Suppressor macrophage treated with lipopolysaccharide for 1 hour (primary cell): Measurements from ENCODE around the gene DYNLRB1.

ENCODE experiments used
- DNase-seq, 3 donors: peaks; one replicate each; pipeline ENCODE4 v3.0.0-alpha.2; 2020 to 2022

Gene DYNLRB1

GRCh38 chr20:34535301-34535840, 19.1 kb downstream of the DYNLRB1 start:
- DNase-seq, result no peak

- no peak for DNase-seq
Measured at GRCh38 chr20:34535857-34536256, 19.6 kb downstream of the DYNLRB1 start.

DNA sequence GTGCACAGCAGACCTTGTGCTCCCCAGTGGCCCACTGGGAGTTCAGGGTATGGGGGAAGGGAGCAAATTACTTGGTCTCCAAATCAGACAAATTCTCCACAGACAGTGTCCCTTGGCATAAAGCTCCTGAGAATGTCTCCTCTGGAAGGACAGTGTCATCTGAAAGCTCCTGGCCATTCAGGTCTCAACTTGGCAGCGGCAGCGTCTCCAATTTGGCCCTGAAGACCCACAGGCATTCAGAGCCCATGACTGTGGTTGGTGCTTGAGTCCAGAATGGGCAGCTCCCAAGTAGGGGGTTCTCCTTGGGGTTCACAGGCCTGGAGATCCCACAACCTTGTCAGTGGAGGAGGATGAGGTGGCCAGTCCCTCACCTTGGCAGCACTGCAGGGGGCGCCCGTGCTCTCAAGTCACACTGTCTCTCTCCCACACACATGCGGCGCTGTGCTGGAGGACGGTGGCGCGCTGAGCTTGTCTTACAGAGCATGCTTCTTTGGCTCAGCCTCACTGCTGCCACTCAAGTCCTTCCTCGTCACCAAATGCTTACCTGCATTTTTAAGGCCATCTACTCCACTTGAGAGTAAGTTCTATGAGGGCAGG, 20.7 kb downstream of the DYNLRB1 start:
- DNase-seq, result peak; percentile 41 to 63 (median 47)

GRCh38 chr20:34537651-34538050, 21.4 kb downstream of the DYNLRB1 start:
- DNase-seq, result no peak

GRCh38 chr20:34538671-34539123, 22.5 kb downstream of the DYNLRB1 start:
- DNase-seq, result peak; percentile 77 to 83 (median 78)

DNA sequence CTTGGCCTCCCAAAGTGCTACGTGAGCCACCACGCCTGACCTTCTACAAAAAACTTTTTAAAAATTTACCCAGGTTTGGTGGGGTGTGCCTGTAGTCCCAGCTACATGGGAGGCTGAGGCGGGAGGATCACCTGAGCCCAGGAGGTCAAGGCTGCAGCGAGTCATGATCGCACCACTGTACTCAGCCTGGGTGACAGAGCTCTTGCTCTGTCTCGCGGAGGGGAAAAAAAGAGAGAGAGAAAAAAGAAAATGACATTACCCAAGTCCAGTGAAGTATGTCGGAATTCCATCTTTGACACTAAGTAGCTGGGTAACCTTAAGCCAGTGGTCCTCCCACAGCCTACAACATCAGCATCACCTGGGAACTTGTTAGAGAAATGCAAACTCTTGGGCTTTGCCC, 23.5 kb downstream of the DYNLRB1 start:
- no peak for DNase-seq

- DNase-seq, result no peak
Measured at GRCh38 chr20:34540596-34541263, 24.5 kb downstream of the DYNLRB1 start.

DNA sequence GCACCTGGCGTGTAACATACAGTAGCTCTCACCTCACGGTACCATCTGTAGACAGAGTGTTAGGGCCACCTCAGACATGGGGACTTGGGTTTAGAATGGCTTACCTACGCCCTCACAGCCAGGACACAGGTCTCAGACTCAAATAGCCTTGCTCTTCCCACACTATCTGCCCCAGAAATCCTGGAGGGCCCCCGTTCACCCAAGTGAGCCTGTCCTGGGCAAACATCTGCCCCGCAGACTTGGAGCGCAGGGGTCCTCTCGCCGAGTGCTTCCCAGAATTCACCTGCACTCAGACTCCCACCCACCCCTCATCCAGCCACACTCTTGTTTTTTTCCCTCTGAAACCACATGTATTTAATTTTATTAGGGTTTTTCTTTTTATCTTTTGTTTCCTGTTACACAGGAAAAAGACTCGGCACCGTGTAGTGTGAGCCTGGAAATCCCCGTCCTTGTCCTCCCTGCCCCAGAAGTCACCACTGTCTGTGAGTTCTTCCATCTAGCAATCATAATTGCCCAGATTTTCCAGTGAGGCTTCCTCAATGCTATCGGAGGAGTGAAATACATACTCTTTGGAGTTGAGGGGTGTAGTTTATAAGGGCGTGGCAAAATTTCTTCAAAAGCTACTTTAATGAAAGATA, 25.2 kb downstream of the DYNLRB1 start:
- DNase-seq, result no peak

GRCh38 chr20:34541917-34542316, 25.7 kb downstream of the DYNLRB1 start:
- no peak for DNase-seq

DNA sequence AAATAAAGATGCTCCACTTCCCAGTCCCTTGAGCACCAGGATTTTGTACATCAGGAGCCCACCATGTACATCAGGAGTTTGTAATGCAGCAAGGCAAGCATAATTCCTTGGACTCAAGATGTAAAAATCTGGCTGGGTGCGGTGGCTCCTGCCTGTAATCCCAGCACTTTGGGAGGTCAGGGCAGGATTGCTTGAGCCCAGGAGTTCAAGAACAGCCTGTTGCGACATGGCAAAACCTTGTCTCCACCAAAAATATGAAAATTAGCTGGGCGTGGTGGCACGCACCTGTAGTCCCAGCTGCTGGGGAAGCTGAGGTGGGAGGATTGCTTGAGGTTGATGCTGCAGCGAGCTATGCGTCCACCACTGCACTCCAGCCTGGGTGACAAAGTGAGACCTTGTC, 26.2 kb downstream of the DYNLRB1 start:
- DNase-seq, result no peak

GRCh38 chr20:34543463-34544056, 27.3 kb downstream of the DYNLRB1 start:
- DNase-seq, result no peak

GRCh38 chr20:34544109-34544796, 28.0 kb downstream of the DYNLRB1 start:
- DNase-seq, result no peak

DNA sequence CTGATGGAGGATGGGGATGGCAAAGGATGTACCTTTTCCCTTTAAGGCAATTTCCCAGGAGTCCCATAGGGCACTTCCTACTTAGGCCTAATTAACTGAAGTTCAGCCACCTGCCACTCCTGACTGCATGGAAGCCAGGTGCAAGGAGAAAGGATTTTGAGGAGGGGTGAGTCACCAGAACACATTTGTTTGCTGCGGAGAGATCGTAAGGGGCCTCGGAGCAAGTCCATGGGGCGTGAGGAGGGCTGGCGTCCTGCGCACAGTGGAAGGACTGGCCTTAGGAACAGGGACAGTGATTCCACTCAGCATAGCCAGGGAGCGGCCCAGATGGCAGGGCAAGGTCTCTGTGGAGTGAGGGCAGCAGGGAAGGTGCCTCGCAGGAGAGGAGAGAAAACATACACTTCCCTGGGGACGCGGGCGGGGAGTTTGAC, 30.5 kb downstream of the DYNLRB1 start:
- no peak for DNase-seq

GRCh38 chr20:34547844-34548613, 31.8 kb downstream of the DYNLRB1 start:
- DNase-seq, result no peak

- no peak for DNase-seq
Measured at GRCh38 chr20:34549291-34549928, 33.2 kb downstream of the DYNLRB1 start.

DNA sequence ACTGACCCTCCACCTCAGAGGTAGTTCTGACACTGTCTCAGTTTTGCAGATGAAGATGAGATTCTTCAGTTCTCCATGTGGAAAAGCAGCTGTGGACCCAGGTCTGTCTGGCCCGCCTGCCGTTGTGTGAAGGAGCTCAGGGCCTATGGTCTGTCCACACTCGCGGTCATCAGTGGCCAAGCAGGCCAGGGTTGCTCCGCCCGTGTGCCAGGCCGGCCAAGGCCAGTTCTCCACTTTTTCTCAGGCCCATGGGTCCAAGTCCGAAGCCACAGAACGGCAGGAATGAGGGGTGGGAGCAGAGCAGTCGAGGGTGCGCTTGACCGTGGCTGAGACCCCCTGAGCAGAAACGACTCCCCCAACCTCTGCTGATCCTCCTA, 33.7 kb downstream of the DYNLRB1 start:
- no peak for DNase-seq

DNA sequence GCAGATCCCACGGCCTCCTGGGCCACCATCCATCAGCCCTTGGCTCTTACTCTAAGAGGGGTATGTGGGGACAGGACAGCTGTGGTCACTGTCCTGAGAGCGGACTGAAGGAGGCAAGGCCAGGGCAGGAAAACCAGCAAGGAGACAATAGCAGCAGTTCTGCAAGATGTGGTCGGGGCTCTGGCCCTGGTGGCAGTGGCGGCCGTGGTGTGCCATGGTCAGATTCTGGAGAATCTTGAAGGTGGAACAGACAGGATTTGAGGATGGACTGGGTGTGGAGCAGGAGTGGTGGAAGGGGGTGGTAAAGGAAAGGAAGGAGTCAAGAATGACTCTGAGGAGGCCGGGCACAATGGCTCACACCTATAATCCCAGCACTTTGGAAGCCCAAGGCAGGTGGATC, 36.3 kb downstream of the DYNLRB1 start:
- DNase-seq, result no peak

- DNase-seq, result no peak
Measured at GRCh38 chr20:34553366-34553867, 37.2 kb downstream of the DYNLRB1 start.

DNA sequence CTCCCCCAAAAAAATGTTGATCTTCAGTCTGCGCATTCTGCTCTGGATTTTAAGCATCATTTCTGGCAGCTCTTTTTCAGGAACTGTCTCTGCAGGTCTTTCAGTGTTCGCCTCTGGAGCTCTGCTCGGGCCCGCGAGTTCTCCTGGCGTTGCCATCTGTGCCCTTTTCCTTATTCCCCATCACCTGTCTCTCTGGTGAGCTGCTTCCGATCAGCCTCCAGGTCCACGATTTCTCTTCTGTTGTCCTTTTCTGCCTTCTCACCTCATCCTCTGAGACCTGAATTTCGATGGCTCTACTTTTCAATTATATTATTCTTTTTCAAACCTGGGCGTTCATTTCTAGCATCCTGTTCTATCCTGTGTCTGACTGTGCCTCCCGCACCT, 41.7 kb downstream of the DYNLRB1 start:
- no peak for DNase-seq

DNA sequence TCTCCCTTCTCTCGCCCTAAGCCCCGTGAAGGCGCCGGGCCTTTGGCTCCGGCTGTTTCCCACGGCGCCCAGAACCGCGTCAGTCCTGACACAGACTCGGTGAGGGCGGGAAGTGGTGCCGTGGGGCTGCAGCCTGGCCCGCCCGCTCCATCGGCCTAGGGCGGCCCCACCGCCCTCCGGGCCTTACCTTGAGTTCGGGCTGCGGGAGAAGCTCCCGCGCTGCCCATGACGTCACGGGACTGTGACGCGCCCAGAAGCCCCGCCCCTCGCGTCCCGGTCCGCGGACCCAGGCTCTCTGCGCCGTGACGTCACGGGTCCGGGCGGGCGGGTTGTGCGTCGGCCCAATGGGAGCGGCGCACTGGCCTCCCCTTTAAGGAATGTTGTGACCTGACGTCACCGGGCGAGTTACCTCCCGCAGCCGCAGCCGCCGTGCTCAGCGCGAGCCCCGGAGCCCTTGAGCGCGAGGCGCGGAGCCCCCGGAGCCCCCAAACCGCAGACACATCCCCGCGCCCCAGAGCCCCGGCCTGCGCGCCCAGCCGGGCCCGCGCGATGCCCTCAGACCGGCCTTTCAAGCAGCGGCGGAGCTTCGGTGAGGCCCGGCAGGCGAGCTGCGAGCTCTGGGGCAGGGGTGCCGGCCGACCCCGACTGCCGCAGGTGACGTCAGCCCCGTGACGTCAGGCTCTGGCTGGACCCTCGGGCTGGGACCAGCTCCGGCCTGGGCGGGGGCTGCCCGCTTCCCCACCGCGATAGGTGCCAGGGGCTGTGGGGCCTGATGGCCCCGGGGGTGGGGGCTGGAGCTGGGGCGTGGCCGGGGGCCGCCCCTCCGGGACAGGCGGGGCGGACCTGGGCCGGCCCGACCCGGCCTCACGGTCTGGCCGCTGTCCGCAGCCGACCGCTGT, 42.3 kb downstream of the DYNLRB1 start, which contains the start of gene MAP1LC3A:
Gene MAP1LC3A (plus strand): TSS at position 399 of the 899 bp plus-strand sequence. CDS start 151 bp downstream, at position 550.
- DNase-seq, result peak; percentile 97 to 99 (median 98)
